Neural crest cell (in vitro differentiated cells): ENCODE measurements around the gene PTCHD1. TPM values are rescaled to one million over a fixed set of nuclear protein-coding genes. Genes with fewer than 3 reads are reported as not detected.

ENCODE experiments used
- DNase-seq: peaks from one replicate; pipeline ENCODE4 v3.0.0; 2021; ENCODE audit warnings: low read depth, mixed read lengths, low spot score
- H3K27ac Mint-ChIP-seq: one replicate; pipeline ENCODE4 v1.8.0; 2021; ENCODE audit warnings: mild to moderate bottlenecking, mixed read lengths; ENCODE audit not compliant: unreplicated experiment
- H3K27me3 Mint-ChIP-seq: 2 replicates; pipeline ENCODE4 v1.8.0; 2021; ENCODE audit warnings: low read depth, mild to moderate bottlenecking, mixed read lengths
- H3K36me3 Mint-ChIP-seq: 2 replicates; pipeline ENCODE4 v1.8.0; 2021; ENCODE audit warnings: low read depth, mild to moderate bottlenecking, mixed read lengths
- H3K4me1 Mint-ChIP-seq: 2 replicates; pipeline ENCODE4 v1.8.0; 2021; ENCODE audit warnings: mixed read lengths
- H3K4me3 Mint-ChIP-seq: one replicate; pipeline ENCODE4 v1.8.0; 2021; ENCODE audit warnings: mild to moderate bottlenecking, mixed read lengths
- H3K9me3 Mint-ChIP-seq: 2 replicates; pipeline ENCODE4 v1.8.0; 2021; ENCODE audit warnings: mixed read lengths
- CTCF ChIP-seq: fragments of 200-600 bp; sonication (generic); conservative IDR thresholded peaks from 2 replicates; pipeline ENCODE4 v1.5.0; 2021; ENCODE audit warnings: antibody characterized with exemption, mild to moderate bottlenecking
- total RNA-seq: library from RNA; stranded (reverse); gene quantifications from 2 replicates; pipeline ENCODE4 v1.2.1, GENCODE V29; 2021

The PTCHD1 gene
- total RNA-seq, 1 donor from 2014 or later = 0.23 TPM

GRCh38 chrX:23374291-23374690 is 39.6 kb downstream of the PTCHD1 start:
- no peaks in the 10 kb centered on the region for H3K4me1 Mint-ChIP-seq
- DNase-seq = no peak
- peaks cover 19% of the 10 kb centered on the region for H3K27me3 Mint-ChIP-seq
- H3K27ac Mint-ChIP-seq = no peak overlapping the region
- TF ChIP-seq CTCF = no peak
- no peaks in the 10 kb centered on the region for H3K9me3 Mint-ChIP-seq
- H3K4me3 Mint-ChIP-seq = no peak overlapping the region
- no peaks in the 10 kb centered on the region for H3K36me3 Mint-ChIP-seq

DNA sequence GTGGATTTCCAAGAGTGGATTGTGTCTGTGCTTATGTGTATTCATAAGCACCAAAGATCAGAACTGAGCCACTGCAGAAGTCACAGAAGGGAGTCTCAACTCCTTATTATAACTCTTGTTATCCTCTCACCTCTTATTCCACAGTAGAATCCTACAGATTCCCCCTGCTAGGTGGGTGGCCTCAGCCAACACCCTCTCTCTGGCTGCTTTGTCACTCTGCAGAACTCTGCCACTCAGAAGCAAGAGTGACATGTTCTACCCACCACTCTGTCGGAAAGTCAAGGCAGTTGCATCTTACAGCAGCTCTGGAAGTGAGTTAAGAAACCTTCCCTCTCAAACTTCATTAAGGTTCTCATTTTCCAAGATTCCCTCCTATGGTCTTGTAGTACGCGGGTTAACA is 41.9 kb downstream of the PTCHD1 start:
- no peak overlapping the region for H3K27ac Mint-ChIP-seq
- H3K36me3 Mint-ChIP-seq = no peaks in the 10 kb centered on the region
- no peak for TF ChIP-seq CTCF
- no peak for DNase-seq
- peaks cover 15% of the 10 kb centered on the region for H3K27me3 Mint-ChIP-seq
- H3K4me1 Mint-ChIP-seq = no peaks in the 10 kb centered on the region
- no peak overlapping the region for H3K4me3 Mint-ChIP-seq
- H3K9me3 Mint-ChIP-seq = no peaks in the 10 kb centered on the region

DNA sequence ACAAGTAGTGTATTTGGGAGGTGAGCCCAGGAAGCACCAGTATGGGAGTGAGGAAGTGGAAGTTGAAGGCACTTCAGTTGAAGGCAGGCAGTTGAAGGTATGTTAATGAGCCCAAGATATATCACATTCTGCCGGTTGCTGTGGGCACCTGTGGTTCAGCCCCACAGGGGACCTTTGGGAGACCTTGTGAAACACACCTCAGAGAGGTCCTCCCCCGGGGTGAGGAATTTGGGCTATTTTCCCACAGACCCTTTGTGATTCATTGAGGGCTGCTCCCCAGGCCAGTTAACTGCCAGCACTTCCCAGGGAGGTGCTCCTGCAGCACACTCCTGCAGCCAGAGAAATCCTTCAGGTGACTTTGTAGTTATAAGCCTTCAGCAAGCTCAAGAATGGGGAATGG is 45.9 kb downstream of the PTCHD1 start:
- Mint-ChIP-seq H3K36me3 (no peaks in the 10 kb centered on the region), H3K4me1 (peaks cover 6% of the 10 kb centered on the region), H3K27ac (no peak overlapping the region), H3K9me3 (no peaks in the 10 kb centered on the region), H3K4me3 (no peak overlapping the region), H3K27me3 (peaks cover 7% of the 10 kb centered on the region)
- TF ChIP-seq CTCF = no peak
- DNase-seq = no peak

- TF ChIP-seq CTCF = no peak
- Mint-ChIP-seq H3K4me3 (no peak overlapping the region), H3K36me3 (no peaks in the 10 kb centered on the region), H3K27me3 (peaks cover 7% of the 10 kb centered on the region), H3K27ac (no peak overlapping the region), H3K4me1 (peaks cover 6% of the 10 kb centered on the region), H3K9me3 (no peaks in the 10 kb centered on the region)
- DNase-seq = no peak
These were observed 46.7 kb downstream of the PTCHD1 start for GRCh38 chrX:23381099-23382087.

- H3K4me1 Mint-ChIP-seq = peaks cover 6% of the 10 kb centered on the region
- TF ChIP-seq CTCF = no peak
- DNase-seq = no peak
- peaks cover 2% of the 10 kb centered on the region for H3K27me3 Mint-ChIP-seq
- H3K9me3 Mint-ChIP-seq = no peaks in the 10 kb centered on the region
- no peak overlapping the region for H3K27ac Mint-ChIP-seq
- no peaks in the 10 kb centered on the region for H3K36me3 Mint-ChIP-seq
- H3K4me3 Mint-ChIP-seq = no peak overlapping the region
These were observed 47.9 kb downstream of the PTCHD1 start for GRCh38 chrX:23382572-23382971.
